ENCODE results near the gene MAPK1. TPM values are rescaled to one million over a fixed set of nuclear protein-coding genes. Genes with fewer than 3 reads are reported as not detected.
"Not testable (repeated sequence)": the region's sequence is repeated elsewhere in the genome, so short reads cannot be mapped to it uniquely, and the experiment has no call there.

Gene MAPK1
- total RNA-seq, 1 donor from 2014 or later = 42.3 TPM

DNA sequence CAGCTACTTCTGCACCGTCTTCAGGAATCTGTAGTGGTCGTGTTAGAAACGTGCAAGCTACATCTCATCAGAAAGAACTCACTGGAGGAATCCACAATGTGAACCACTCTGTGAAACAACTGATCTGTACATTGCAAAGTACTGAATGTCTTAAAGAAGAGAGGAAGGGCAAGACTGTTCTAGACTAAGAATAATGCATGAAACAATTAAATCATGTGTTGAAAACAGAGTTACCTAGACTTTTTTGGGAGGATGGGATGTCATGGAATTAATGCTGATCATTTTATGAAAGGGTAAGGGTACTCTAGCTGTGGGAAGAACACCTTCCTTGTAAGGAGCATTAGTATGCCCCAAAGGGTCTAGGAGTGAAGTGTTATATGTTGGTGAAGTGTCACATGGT is 71.2 kb downstream of the MAPK1 start:
- DNase-seq (ENCODE audit: low read depth) = no peak
- H3K4me3 ChIP-seq (ENCODE audit: low read depth, low read length) = no peak overlapping the region
- TF ChIP-seq, protein P1, sequence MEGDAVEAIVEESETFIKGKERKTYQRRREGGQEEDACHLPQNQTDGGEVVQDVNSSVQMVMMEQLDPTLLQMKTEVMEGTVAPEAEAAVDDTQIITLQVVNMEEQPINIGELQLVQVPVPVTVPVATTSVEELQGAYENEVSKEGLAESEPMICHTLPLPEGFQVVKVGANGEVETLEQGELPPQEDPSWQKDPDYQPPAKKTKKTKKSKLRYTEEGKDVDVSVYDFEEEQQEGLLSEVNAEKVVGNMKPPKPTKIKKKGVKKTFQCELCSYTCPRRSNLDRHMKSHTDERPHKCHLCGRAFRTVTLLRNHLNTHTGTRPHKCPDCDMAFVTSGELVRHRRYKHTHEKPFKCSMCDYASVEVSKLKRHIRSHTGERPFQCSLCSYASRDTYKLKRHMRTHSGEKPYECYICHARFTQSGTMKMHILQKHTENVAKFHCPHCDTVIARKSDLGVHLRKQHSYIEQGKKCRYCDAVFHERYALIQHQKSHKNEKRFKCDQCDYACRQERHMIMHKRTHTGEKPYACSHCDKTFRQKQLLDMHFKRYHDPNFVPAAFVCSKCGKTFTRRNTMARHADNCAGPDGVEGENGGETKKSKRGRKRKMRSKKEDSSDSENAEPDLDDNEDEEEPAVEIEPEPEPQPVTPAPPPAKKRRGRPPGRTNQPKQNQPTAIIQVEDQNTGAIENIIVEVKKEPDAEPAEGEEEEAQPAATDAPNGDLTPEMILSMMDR (conservative IDR thresholded peaks at IDR 0.05; ENCODE audit: low read depth, low read length) = no peak

DNA sequence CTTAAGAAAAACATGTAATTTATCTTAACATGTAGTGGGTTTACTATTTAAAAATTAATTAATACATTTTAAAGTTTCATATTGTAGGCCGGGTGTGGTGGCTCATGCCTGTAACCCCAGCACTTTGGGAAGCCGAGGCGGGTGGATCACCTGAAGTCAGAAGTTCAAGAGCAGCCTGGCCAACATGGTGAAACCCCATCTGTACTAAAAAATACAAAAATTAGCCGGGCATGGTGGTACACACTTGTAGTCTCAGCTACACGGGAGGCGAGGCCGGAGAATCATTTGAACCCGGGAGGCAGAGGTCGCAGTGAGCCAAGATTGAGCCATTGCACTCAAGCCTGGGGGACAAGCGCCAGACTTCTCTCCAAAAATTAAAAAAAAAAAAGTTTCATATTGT is 73.7 kb downstream of the MAPK1 start:
- not testable (repeated sequence) for H3K4me3 ChIP-seq (ENCODE audit: low read depth, low read length); DNase-seq (ENCODE audit: low read depth)

DNA sequence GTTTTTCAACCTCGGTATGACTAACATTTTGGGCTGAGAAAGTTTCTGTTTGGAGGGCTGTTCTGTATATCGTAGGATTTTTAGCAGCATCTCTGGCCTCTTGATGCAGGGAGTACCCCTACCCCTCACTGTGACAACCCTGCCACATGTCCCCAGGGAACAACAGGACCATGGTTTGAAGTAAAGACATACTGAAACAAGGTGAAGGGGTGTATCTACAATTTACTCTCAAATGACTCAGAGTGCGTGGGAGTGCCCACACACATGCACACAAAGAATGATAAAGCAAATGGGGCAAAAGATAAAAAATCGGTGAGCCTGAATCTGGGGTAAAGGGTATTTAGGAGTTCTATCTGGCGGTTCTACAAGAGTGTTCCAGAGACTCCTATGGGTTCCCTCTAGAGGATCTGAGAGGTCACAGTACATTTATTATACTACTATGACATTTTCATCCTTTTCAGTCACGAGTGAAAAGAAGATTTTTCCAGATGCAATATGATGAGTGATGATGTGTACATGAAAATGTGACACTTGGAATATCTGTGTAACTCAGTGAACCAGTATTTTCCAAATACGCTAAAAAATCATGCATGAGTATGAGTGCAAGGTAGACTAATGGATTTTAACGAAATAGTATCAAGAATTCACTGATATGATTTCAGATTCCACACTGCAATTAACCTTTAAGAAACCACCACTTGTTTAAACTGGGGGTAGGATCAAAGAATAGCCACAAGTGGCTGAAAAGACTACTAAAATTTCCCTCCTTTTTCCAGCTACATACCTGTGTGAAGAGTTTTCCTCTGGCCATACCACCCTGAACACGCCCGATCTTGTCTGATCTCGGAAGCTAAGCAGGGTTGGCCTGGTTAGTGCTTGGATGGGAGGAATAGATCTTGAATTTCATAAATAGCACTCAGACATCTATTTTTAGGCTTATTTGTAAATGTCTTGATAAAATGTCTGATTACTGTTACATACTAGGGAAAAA is 75.5 kb downstream of the MAPK1 start:
- TF ChIP-seq, protein P1 (conservative IDR thresholded peaks at IDR 0.05; ENCODE audit: low read depth, low read length) = no peak
- no peak overlapping the region for H3K4me3 ChIP-seq (ENCODE audit: low read depth, low read length)
- no peak for DNase-seq (ENCODE audit: low read depth)

DNA sequence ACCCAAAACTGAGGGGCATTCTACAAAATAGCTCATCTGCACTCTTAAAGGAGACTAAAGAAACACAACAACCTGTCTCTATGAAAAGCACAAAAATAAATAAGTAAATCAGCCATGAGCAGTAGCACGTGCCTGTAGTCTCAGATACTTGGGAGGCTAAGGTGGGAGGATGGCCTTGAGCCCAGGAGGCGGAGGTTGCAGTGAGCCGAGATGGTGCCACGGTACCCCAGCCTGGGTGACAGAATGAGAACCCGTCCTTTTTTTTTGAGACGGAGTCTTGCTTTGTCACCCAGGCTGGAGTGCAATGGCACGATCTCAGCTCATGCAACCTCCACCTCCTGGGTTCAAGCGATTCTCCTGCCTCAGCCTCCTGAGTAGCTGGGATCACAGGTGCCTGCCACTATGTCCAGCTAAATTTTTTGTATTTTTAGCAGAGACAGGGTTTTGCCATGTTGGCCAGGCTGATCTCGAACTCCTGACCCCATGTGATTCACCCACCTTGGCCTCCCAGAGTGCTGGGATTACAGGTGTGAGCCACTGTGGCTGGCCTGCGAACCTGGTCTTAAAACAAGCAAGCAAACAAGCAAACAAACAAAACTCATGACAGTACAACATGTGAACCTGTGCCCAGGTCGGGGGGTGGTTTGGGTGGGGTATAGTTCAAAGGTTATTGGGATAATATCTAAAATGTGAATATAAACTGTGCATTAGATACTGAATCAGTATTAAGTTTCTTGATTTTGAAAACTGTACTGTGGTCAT is 76.4 kb downstream of the MAPK1 start:
- not testable (repeated sequence) for H3K4me3 ChIP-seq (ENCODE audit: low read depth, low read length); DNase-seq (ENCODE audit: low read depth)

DNA sequence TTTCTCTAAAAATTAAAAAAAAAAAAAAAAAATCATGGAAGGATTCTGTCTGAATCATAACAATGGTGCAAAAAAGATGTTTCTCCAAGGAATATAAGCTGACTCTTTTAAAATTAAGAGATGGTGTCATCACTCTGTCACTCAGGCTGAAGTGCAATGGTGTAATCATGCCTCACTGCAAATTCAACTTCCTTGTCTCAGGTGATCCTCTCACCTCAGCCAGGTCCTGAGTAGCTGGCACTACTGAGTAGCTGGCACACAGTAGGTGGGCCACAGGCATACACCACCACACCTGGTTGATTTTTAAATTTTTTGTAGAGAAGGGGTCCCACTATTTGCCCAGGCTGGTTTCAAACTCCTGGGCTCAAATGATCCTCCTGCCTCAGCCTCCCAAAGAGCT is 77.1 kb downstream of the MAPK1 start:
- TF ChIP-seq, protein P1 (conservative IDR thresholded peaks at IDR 0.05; ENCODE audit: low read depth, low read length) = no peak
- DNase-seq (ENCODE audit: low read depth) = no peak
- no peak overlapping the region for H3K4me3 ChIP-seq (ENCODE audit: low read depth, low read length)

DNA sequence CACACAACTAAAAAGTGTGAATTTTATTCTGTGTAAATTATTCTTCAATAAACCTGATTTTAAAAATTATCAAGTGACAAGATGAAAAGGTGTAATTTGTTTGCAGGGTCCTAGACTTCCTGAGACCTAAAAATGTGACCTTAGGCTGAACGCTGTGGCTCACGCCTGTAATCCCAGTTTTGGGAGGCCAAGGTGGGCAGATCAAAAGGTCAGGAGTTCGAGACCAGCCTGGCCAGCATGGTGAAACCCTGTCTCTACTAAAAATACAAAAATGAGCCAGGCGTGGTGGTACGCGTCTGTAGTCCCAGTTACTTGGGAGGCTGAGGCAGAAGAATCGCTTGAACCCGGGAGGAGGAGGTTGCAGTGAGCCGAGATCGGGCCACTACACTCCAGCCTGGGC is 79.9 kb downstream of the MAPK1 start:
- not testable (repeated sequence) for DNase-seq (ENCODE audit: low read depth); H3K4me3 ChIP-seq (ENCODE audit: low read depth, low read length)

DNA sequence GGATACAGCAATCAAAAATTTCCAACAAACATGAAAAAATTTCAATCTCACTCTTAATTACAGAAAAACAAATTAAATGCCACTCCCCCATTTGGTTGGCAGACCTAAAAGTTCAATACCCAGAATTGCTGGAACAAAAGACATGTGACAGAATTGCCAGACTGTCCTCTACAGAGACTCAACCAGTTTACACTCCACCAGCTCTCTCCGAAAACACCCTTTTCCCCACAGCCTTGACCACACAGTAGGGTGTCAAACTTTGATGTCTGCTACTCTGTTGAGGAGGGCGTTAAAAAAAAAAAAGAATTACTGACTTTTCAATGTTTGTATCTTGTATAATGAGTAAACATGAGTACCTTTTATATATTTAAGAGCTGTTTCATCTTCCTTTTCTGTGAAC is 87.2 kb downstream of the MAPK1 start:
- TF ChIP-seq, protein P1 (conservative IDR thresholded peaks at IDR 0.05; ENCODE audit: low read depth, low read length) = no peak
- no peak overlapping the region for H3K4me3 ChIP-seq (ENCODE audit: low read depth, low read length)
- no peak for DNase-seq (ENCODE audit: low read depth)

DNA sequence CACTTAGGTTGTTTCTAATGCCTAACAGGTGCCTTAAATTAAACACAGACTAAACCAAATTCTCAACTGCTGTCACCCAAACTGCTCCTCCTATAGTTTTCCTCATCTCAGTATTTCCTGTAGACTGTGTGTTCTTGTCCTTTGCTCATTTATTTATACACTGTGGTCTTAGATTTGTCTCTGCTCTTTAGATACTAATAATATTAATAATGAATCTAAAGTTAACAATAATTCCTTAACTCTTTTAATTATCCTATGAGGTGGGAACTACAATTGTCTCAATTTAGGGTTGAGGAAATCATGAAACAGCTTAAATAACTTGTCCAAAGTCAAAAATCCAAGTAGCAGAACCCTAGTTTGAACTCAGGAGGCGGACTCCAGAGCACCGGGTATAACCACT is 88.0 kb downstream of the MAPK1 start:
- no peak overlapping the region for H3K4me3 ChIP-seq (ENCODE audit: low read depth, low read length)
- DNase-seq (ENCODE audit: low read depth) = no peak
- TF ChIP-seq, protein P1 (conservative IDR thresholded peaks at IDR 0.05; ENCODE audit: low read depth, low read length) = no peak
